ENCODE measurements around the gene PTPRD. TPM values are rescaled to one million over a fixed set of nuclear protein-coding genes. Genes with fewer than 3 reads are reported as not detected.

The PTPRD gene
- total RNA-seq, 1 experiment from 2014 or later, result 0.02 TPM

DNA sequence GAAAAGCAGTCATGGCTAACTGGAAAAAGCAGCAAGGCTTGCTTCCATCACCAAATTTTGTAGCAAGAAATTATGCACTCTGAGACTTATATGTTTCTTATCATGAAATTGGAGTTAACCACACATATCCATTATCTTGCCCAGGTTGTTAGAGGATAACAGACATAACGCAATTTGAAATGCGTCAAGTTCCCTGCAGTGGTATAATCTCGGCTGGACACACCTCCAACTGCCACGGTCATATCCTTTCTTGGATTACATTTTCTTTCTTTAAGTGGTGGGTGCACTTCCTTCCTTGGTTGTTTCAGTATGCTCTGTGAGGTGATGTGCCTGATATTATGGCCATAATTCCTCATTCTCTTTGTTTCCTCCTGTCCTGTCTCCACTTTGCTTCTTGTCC lies 2118.2 kb downstream of the PTPRD start:
- Histone ChIP-seq H3K4me1 (ENCODE audit: control insufficient read depth in 1 of 2, insufficient read depth in 2 of 2, low read length in 2 of 2) (no peaks in the 10 kb centered on the region), H3K9ac (ENCODE audit: low read length) (no peak overlapping the region), H3K4me2 (ENCODE audit: low read length) (no peak overlapping the region), H3K9me2 (ENCODE audit: insufficient read depth) (no peaks in the 10 kb centered on the region), H3K27me3 (ENCODE audit: insufficient read depth, low read length) (no peaks in the 10 kb centered on the region), H2AFZ (ENCODE audit: low read depth, low read length, poor library complexity, severe bottlenecking) (no peak overlapping the region), H3K36me3 (ENCODE audit: control insufficient read depth in 1 of 2, insufficient read depth in 2 of 2, low read length in 2 of 2) (no peaks in the 10 kb centered on the region), H3K9me3 (ENCODE audit: control insufficient read depth in 1 of 2, insufficient read depth in 1 of 2, low read depth in 1 of 2, low read length in 2 of 2) (peaks cover 16 to 31% of the 10 kb centered on the region in 2 experiments; a peak in 2 of 4 replicates), H3K79me2 (ENCODE audit: insufficient read depth, low read length) (no peaks in the 10 kb centered on the region), H3K27ac (ENCODE audit: low read depth, low read length) (no peak overlapping the region), H4K20me1 (ENCODE audit: insufficient read depth) (no peaks in the 10 kb centered on the region), H3K4me3 (replicated peaks in 1 of 2; ENCODE audit: low read depth in 1 of 2, low read length in 2 of 2) (no peak overlapping the region)
- ChIA-PET RAD21 (ENCODE audit: low non-redundant PET in 1 of 2, low total read pairs in 2 of 2, uncharacterized antibody in 2 of 2, unreplicated experiment in 2 of 2) (no interaction called here), CTCF (no interaction called here), POLR2A (no interaction called here)
- intact Hi-C loops (cut with micrococcal nuclease), result no loop called here
- TF ChIP-seq TCF7L2 (IDR thresholded peaks at IDR 0.05; ENCODE audit: borderline replicate concordance, extremely low read depth, insufficient read depth, insufficient read length) (no peak), EGR1 (IDR thresholded peaks at IDR 0.05; ENCODE audit: low read depth) (no peak), RAD21 (IDR thresholded peaks at IDR 0.05; ENCODE audit: low read depth) (no peak), ELF1 (IDR thresholded peaks at IDR 0.05; ENCODE audit: borderline replicate concordance, low read depth) (no peak), EZH2phosphoT487 (IDR thresholded peaks at IDR 0.05; ENCODE audit: borderline replicate concordance) (no peak), ZFX (IDR thresholded peaks at IDR 0.05) (no peak), YY1 (IDR thresholded peaks at IDR 0.05; ENCODE audit: extremely low read depth, insufficient replicate concordance, low read depth, low read length) (no peak), ZNF274 (IDR thresholded peaks at IDR 0.05; ENCODE audit: low read depth, low read length) (no peak), CEBPB (IDR thresholded peaks at IDR 0.05; ENCODE audit: low read depth) (no peak), CBX3 (IDR thresholded peaks at IDR 0.05; ENCODE audit: low read depth) (no peak), FOSL1 (IDR thresholded peaks at IDR 0.05; ENCODE audit: low read depth) (no peak), SRF (IDR thresholded peaks at IDR 0.05; ENCODE audit: low read depth) (no peak), SIN3A (IDR thresholded peaks at IDR 0.05; ENCODE audit: low read depth) (no peak)
- ATAC-seq, result no peak
- no TSS peak for BruUV-seq (replicated peaks)
- DNase-seq (ENCODE audit: low read depth, low spot score), result no peak

DNA sequence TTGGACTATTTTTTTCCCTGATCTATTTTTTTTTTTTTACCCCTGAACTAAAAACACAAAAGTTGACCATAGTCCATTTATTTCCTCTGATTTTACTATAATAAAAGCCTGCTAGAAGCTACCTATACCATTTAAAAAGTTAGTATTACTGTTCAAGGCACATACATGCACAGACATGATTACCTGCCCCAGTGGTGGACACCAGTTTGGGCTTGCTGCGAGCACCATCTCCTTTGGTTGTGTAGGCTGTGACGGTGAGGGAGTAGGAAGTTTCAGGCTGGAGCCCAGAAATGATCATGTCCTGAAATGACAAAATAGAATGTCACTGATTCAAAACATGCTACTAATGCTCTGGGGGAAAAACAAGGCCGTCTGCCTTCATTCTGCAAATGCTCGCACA lies 2120.1 kb downstream of the PTPRD start:
- Histone ChIP-seq H3K9me2 (ENCODE audit: insufficient read depth) (no peaks in the 10 kb centered on the region), H3K9ac (ENCODE audit: low read length) (no peak overlapping the region), H4K20me1 (ENCODE audit: insufficient read depth) (no peaks in the 10 kb centered on the region), H3K36me3 (ENCODE audit: control insufficient read depth in 1 of 2, insufficient read depth in 2 of 2, low read length in 2 of 2) (no peaks in the 10 kb centered on the region), H3K27me3 (ENCODE audit: insufficient read depth, low read length) (no peaks in the 10 kb centered on the region), H3K4me1 (ENCODE audit: control insufficient read depth in 1 of 2, insufficient read depth in 2 of 2, low read length in 2 of 2) (no peaks in the 10 kb centered on the region), H3K4me3 (replicated peaks in 1 of 2; ENCODE audit: low read depth in 1 of 2, low read length in 2 of 2) (no peak overlapping the region), H2AFZ (ENCODE audit: low read depth, low read length, poor library complexity, severe bottlenecking) (no peak overlapping the region), H3K79me2 (ENCODE audit: insufficient read depth, low read length) (no peaks in the 10 kb centered on the region), H3K9me3 (ENCODE audit: control insufficient read depth in 1 of 2, insufficient read depth in 1 of 2, low read depth in 1 of 2, low read length in 2 of 2) (peaks cover 20 to 36% of the 10 kb centered on the region in 2 experiments; a peak in 2 of 4 replicates), H3K27ac (ENCODE audit: low read depth, low read length) (no peak overlapping the region), H3K4me2 (ENCODE audit: low read length) (no peak overlapping the region)
- BruUV-seq (replicated peaks), result no TSS peak
- ChIA-PET RAD21 (ENCODE audit: low non-redundant PET in 1 of 2, low total read pairs in 2 of 2, uncharacterized antibody in 2 of 2, unreplicated experiment in 2 of 2) (no interaction called here), CTCF (no interaction called here), POLR2A (no interaction called here)
- DNase-seq (ENCODE audit: low read depth, low spot score) (no peak), ATAC-seq (no peak)
- intact Hi-C loops (cut with micrococcal nuclease), result no loop called here
- TF ChIP-seq, protein P1, sequence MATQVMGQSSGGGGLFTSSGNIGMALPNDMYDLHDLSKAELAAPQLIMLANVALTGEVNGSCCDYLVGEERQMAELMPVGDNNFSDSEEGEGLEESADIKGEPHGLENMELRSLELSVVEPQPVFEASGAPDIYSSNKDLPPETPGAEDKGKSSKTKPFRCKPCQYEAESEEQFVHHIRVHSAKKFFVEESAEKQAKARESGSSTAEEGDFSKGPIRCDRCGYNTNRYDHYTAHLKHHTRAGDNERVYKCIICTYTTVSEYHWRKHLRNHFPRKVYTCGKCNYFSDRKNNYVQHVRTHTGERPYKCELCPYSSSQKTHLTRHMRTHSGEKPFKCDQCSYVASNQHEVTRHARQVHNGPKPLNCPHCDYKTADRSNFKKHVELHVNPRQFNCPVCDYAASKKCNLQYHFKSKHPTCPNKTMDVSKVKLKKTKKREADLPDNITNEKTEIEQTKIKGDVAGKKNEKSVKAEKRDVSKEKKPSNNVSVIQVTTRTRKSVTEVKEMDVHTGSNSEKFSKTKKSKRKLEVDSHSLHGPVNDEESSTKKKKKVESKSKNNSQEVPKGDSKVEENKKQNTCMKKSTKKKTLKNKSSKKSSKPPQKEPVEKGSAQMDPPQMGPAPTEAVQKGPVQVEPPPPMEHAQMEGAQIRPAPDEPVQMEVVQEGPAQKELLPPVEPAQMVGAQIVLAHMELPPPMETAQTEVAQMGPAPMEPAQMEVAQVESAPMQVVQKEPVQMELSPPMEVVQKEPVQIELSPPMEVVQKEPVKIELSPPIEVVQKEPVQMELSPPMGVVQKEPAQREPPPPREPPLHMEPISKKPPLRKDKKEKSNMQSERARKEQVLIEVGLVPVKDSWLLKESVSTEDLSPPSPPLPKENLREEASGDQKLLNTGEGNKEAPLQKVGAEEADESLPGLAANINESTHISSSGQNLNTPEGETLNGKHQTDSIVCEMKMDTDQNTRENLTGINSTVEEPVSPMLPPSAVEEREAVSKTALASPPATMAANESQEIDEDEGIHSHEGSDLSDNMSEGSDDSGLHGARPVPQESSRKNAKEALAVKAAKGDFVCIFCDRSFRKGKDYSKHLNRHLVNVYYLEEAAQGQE (IDR thresholded peaks at IDR 0.05; ENCODE audit: low read depth), result no peak
- TF ChIP-seq, protein P2, sequence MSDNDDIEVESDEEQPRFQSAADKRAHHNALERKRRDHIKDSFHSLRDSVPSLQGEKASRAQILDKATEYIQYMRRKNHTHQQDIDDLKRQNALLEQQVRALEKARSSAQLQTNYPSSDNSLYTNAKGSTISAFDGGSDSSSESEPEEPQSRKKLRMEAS (IDR thresholded peaks at IDR 0.05), result no peak
- TF ChIP-seq EZH2phosphoT487 (IDR thresholded peaks at IDR 0.05; ENCODE audit: borderline replicate concordance) (no peak), POLR2AphosphoS5 (IDR thresholded peaks at IDR 0.05; ENCODE audit: low read depth, low read length) (no peak), YY1 (IDR thresholded peaks at IDR 0.05; ENCODE audit: extremely low read depth, insufficient replicate concordance, low read depth, low read length) (no peak), TCF7L2 (IDR thresholded peaks at IDR 0.05; ENCODE audit: borderline replicate concordance, extremely low read depth, insufficient read depth, insufficient read length) (no peak), SIN3A (IDR thresholded peaks at IDR 0.05; ENCODE audit: low read depth) (no peak), SRF (IDR thresholded peaks at IDR 0.05; ENCODE audit: low read depth) (no peak)
